ENCODE data around the gene PRKG1.

- TF ChIP-seq CTCF (IDR thresholded peaks at IDR 0.05): no peak
- TF ChIP-seq POLR2A (IDR thresholded peaks at IDR 0.05): no peak
Measured at GRCh38 chr10:52228556-52228955, 1154.3 kb downstream of the PRKG1 start.

Measured in Peyer's patch (tissue), 4 donors.